GM21515 (cell line): ENCODE results near the gene HNRNPA3.
"Not testable (repeated sequence)": the region's sequence is repeated elsewhere in the genome, so short reads cannot be mapped to it uniquely, and the experiment has no call there.

Experiments
- ATAC-seq: cut with Tn5 transposase; IDR thresholded peaks from one replicate; pipeline ENCODE4 v1.9.1; 2021; ENCODE audit not compliant: unreplicated experiment

The HNRNPA3 gene

DNA sequence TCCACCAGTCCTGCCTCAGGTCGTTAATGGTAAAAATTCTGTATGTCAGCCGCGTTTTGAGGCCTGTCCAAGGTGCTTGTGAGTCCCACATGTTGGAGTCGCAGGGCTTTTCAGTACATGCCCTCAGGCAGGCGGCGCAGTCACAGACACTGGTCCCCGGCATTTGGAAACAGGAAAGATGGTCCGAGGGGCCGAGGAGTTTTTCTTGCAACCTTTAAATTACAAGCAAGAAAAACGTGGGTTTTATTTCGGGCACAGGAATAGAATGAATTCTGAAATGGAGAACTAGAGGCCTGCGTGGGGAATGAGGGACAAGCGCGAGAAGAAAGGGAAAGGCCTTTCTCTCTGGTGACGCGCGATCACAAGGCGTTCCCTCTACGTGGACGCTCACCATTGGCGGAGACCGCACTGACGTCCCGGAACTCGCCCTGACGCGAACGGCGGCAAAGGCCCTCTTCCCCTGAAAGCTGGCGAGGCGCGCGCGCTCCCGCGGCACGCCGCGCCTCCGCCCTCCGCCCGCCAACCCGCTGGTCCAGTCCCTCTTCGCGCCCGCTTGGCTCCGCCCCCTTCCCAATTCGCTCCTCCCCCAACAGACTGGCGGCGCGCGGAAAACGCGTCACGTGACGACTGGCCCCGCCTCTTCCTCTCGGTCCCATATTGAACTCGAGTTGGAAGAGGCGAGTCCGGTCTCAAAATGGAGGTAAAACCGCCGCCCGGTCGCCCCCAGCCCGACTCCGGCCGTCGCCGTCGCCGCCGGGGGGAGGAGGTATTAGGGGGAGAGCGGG, at the start of gene HNRNPA3:
Gene HNRNPA3, plus strand, starts transcription at position 689 of the 785 bp plus-strand sequence. Its CDS starts 6 bp downstream, at position 695.
- ATAC-seq: peak; percentile 91

DNA sequence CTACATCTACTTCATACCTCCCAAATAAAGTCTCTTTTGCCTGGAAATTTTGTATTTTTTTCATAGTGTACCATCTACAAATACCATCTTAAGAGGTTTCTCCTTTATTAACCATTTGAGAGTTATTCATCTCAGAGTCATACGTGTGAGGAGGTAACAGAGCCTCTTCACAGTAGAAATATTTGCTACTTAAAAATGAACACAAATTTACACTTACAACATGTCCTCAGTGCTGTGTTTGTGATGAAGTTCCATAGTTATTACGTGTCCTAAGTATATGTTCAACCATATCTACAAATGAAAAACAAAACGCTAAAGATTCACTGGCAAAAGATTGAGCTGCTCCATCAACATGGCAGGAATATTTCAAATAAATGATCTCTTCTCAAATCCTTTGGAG, 48.5 kb upstream of the HNRNPA3 start:
- no peak for ATAC-seq

DNA sequence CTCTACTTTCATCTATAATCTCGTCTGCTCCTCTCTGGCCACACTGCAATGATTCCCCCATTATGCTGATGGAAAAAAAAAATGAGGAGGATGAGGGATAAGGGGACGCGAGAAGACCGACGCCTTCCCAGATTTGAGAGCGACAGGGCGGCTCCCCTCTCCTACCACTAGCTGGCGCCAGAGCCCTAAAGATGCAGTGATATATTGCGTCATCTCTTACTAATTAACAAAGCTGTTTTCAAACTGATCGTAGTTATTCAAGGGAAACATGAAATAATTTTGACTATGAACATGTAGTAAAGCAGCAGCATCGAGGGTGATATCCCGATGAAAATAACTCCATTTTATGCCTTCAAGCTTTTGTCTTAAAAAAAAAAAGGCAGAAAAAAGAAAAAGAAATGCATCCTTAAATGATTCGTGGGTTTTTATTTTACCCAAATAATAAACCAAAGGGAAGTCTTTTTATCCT, 48.0 kb upstream of the HNRNPA3 start:
- ATAC-seq: peak; percentile 53

DNA sequence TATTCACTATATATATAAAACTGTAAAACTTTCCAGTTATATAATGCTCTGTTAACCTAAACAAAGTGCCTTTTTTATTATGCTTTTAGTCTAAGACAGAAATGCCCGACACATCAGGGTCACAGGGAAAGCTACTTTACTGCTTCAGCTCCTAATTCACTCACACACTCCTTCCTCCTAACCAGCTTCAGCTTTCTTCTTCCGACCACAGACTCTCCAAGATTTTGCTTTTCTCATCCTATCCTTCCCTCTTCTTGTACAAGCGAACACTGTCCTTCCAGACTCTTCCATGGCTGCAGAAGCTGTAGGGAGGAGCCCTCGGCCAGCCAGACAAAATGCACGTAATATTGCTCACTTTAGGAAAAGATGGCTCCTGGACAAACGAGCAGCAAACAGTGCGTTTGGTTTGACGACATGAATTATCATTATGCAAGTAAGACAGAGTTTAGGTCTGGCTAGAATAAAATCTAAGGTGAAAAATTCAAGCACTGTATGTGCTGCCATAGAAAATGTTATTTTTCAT, 47.5 kb upstream of the HNRNPA3 start:
- no peak for ATAC-seq

DNA sequence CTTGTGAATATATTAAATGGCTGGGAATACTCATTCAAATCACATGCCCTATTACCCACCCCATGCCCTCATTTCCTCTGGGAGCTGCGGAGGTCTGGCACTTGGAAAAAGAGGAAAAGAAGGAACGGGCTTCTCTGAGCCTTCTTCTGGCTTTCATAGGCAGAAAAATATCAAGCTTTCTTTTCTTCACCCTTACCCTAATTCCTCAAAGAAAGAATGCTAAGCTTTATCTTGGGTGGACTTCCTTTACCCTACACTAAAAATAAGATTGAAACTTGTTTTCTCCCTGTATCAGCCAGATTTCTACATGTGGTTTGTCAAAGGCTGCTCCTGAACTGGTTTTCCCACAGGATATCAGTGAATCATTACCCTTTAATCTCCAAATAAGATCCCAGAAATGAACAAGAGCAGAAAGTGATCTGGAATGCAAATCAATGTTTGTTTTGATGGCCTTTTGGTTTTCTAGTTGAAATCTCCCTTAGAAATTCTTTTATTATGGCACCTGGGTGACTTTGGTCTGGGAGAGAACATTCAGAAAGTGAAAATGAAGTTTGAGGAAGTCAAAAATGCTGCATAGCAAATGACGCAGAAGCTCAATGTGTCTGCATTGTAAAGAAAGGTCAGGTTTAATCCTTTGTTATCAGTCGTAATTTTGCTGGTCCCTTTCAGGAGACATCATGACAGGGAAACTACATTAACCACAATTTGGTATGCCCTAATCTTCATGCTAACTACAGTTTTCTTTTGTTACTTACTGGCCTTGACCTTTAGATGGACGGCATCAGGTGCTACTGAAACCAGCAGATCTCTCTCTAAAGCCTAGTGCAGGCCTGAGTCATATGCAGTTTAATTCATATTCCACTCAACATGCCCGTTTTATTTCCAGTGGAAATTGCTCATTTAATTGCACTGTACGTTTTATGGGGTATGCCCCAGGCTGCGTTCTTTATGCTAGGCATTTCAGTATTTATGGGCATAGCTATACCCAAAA, 46.6 kb upstream of the HNRNPA3 start:
- ATAC-seq: peak; percentile 54

DNA sequence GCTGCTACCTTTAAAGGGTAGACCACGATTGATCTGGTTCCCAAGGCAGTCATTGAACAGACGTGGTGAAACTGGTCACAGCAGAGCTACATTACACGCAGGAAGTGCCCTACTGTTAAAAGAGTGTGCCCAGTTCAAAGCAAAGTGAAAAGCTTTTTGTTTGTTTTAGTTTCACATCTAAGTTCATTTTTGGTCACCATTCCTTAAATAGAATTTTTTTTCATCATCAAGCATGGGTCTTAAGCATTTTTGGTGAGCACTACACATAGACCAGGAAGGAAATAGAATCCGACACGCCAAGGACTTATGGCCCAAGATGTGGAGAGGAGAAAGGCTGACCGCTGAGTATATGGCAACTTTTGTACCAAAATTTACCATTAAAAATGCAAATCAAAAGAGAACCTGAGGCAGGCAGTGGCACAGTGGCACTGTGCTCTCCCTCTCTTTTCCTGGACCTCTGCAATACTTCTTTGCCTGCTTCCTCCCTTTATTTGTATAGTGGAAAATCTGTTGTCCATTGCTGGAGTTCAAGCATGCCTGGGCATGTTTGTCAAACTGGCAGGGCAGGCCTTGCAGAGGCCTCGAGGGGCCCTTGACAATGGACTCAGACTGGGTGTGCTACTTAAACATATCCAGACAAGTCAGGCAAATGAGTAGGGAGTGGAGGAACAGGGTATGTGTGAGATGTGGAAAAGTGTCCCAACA, 42.6 kb upstream of the HNRNPA3 start:
- ATAC-seq: no peak

DNA sequence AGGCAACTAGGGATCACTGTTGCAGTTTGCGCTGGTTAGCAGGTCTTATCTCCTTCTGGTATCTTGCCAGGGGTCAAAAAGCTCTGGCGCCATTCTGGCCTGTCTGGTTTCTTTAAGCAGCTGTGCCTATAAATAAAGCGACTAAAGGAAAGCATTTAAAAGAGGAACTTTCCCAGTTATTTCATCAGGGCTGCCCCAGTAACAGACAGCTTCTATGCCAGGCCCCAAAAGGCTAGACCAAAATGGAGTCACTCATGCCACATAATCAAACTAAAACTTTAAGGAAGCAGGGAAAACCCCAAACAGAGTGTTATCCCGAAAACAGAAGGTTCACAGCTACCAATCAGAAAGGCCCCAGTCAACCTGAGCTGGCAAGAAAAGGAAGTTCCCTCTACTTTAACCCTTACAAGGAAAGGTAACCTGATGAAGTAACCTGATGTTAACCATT, 41.2 kb upstream of the HNRNPA3 start:
- no peak for ATAC-seq

DNA sequence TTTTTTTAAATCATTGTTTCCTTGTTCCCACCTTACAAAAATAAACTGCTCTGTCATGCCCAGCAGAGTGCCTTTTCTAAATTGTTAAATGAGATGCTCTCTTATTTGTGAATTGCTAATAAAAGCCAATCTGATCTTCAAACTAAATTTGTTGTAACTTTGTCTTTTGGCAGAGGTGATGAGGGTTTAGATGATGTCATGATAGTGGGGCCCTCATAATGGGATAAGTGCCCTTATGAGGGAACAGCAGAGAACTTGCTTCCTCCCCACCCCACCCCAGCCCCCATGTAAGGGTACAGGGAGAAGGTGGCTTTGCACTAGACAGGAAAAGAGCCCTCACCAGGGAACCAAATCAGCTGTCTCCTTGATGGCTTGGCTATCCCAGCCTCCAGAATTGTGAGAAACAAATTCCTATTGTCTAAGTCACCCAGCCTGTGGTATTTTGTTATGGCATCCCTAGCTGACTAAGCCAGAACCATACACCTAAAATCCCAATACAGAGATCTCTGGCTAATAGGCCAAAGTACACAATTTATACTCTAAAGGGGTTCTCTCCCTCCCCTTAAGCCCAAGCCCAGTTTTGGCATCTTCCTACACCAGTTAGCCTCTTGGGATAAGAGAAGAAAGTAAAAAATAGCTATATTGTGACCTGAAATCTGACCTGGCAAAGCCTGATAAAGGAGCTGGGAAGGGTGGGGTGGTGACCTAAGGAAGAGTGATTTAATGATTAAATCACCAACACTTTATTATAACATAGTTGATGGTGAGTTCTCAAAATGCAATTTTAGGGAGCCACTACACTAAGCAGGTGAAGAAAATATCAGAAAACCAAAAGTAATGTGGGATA, 40.3 kb upstream of the HNRNPA3 start:
- ATAC-seq: no peak

DNA sequence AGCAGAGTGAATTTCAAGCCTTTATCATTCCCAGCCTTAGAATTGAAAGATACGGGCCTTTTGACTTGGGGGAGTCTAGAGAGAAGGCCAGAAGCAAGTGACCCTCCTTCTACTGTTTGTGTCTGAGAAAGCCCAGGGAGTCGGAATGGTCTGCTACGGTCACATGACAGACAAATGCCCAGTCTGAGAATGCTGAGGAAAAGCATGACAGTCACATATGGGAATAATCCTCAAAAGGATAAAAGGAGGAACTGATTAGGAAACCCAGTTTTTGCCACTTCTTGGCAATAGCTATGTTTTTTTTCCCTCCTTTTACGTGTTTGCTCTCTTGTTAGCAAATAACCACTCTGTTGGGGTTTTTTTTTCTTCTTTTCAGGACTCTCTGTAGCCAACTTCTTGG, 38.1 kb upstream of the HNRNPA3 start:
- ATAC-seq: no peak

DNA sequence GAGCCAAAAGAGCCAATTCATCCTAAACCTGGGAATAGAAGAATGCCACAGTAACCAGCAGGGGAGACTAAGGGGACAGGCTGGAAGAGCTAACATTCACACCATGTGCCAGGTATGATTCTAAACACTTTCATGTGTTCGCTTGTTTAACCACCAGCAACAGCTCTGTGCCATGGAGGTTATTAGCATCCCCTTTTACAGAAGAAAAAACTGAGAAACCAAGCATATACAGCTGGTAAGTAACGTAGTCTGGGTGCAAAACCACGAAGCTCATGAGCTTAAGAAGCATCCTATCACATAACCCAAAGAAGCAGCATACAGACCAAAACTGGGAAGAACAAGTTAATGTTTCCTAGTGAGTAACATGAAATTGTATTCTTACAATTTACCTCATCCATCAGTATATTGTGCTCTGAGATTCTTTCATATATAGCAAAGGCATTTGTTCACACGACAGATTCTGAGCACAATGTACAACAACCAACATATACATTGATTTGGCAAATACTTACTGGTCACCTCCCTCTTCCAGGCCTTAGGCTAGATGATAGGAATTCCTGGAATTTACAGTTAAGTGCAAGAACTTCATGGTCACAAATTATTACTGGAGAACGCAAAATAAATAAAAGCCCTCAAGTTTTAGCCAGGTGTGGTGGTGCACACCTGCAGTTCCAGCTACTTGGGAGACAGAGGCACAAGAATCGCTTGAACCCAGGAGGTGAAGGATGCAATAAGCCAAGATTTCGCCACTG, 36.5 kb upstream of the HNRNPA3 start:
- no peak for ATAC-seq

DNA sequence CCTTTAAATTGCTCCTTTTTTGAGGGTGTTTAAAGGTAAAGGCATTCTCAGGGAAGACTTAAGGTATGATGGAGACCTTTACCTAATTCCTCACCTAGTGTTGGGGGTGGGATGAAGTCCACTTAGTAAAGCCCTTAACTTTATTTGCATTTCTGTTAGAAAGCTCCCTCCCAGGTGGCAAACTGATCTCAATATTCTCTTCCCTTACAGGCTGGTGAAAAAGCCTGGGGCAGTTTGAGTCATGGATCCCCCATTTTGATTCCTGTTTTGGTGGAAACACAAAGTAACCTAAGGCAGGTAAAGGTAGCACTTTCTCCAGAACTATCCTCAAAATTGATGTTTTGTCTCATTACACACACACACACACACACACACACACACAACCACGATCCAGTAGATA, 33.8 kb upstream of the HNRNPA3 start:
- ATAC-seq: no peak

DNA sequence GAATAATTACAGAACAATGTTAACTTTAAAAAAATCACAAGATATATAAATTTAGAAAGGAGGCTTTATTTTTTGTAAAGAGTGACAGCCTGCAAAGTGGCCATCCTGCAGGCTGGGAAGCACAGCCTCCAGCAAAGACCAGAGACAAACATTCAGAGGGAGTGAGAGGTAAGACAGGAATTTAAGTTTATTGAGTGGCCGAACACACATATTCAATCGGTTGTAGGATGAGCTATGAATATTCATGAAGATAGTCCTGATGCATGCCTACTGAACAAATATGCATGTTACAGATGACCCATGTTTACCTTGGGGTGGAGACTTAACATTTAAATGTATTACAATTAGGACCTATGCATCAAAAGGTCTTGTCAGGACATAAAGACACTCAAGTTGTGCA, 33.4 kb upstream of the HNRNPA3 start:
- ATAC-seq: no peak

DNA sequence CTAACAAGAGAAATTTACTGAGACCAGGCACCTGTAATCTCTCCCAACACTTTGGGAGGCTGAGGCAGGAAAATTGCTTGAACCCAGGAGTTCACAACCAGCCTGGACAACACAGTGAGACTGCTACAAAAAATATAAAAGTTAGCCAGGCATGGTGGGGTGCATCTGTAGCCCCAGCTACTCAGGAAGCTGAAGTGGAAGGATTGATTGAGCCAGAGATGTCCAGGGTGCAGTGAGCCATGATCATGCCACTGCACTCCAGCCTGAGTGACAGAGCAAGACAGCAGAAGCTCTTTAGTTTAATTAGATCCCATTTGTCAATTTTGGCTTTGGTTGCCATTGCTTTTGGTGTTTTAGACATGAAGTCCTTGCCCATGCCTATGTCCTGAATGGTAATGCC, 32.9 kb upstream of the HNRNPA3 start:
- ATAC-seq: not testable (repeated sequence)

DNA sequence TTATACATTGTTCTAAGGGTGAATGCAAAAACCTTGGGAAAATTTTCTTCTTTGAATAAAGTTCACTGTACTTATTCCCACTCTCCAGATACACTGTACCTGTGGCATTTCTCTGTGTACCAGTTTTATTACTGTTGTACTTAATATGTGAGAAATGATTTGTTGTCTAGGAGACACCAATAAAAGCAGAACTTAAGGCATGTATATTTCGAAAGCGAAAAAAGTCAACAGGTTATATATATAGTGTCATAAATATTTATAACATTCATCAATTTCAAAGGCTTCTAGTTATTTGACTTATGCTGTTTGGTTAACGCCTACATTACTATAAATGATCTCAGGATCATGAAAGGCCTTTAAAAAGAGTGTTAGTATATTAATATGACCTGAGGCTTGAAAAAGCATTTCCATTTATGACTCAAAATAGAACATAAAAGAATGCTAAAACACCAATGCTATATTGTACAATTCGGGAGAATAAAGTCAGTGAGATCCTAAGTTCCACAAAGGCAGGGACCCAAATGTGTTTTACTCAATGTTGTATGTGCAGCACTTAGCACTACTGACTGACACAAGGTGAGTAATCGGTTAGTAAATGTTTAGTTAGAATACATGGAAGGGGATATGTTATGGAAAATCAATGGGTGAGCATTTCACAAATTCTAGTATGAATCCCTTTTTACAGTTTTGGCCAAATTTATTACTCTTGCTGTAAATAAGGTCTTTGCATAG, 32.2 kb upstream of the HNRNPA3 start:
- no peak for ATAC-seq

DNA sequence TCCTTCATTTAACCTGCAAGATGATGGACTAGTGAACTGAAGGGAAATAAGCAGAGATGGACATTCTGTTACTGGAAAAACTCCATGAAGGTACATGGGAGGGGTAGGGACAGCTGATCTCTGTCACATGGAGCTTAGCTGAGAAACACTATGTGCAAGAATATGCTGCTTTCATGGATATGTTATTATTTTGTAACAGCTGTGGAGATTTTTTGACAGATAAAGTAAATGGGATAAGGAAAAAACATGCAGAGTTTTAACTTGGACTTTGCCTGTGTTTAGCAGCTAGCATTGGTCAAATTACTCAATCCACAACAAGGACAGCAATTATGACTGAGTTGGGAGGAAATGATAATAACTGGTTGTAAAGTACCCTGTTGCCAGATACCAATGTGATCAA, 28.7 kb upstream of the HNRNPA3 start:
- ATAC-seq: no peak

DNA sequence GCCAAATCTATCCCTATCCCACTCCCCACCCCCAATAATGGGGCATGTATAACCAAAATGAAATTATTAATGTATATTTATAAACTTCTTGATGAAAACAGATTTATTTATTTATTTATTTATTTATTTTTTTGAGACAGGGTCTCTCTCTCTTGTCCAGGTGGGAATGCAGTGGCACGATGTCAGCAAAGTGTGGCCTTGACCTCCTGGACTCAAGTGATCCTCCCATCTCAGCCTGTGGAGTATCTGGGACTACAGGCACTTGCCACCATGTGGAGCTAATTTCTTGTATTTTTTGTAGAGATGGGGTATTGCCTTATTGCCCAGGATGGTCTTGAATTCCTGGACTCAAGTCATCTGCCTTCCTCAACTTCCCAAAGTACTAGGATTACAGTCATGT, 28.0 kb upstream of the HNRNPA3 start:
- ATAC-seq: no peak

DNA sequence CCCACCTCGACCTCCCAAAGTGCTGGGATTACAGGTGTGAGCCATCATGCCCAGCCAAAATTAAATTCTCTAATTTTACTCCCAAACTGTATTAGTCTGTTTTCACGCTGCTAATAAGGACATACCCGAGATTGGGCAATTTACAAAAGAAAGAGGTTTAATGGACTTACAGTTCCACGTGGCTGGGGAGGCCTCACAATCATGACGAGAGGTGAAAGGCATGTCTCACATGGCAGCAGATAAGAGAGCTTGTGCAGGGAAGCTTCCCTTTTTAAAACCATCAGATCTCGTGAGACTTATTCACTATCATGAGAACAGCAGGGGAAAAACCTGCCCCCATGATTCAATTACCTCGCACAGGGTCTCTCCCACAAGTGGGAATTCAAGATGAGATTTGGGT, 26.6 kb upstream of the HNRNPA3 start:
- ATAC-seq: not testable (repeated sequence)

DNA sequence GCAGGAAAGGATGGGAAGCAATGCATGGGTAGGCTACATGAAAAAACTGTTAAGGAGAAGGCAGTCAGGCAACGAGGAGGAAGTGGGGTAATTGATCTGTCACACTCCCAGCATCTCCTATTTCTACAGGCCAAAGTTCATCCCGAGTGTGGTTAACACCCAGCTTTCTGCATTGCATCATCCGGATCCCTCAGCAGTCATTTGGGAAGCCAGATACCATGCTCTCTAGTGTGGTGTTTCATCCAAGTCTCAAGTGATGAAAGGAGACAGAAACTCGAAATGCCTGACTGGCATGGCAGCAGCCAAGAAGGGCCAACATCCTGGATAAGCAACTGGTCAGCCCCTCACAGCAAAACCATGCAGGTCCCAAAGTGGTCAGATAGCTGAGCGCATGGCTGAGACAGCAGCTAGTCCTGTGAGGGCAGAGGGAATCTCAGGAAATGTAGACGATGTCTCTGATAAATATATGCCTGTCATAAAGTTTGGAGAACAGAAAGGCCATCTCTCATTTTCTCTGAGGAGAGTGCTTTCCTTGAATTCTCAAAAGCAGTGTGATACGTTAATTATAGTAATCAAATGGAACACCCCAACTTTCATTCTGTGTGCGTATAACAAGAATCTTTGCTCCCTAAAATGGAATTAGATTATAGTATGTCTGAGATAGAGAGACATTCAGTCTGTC, 24.8 kb upstream of the HNRNPA3 start:
- no peak for ATAC-seq
